NCI-H2107 (cell line): Measurements from ENCODE around the gene ADSS1.

Experiments
- DNase-seq: peaks from one replicate; lab custom pipeline; 2025; lab: John Stamatoyannopoulos, UW

ADSS1 gene

DNA sequence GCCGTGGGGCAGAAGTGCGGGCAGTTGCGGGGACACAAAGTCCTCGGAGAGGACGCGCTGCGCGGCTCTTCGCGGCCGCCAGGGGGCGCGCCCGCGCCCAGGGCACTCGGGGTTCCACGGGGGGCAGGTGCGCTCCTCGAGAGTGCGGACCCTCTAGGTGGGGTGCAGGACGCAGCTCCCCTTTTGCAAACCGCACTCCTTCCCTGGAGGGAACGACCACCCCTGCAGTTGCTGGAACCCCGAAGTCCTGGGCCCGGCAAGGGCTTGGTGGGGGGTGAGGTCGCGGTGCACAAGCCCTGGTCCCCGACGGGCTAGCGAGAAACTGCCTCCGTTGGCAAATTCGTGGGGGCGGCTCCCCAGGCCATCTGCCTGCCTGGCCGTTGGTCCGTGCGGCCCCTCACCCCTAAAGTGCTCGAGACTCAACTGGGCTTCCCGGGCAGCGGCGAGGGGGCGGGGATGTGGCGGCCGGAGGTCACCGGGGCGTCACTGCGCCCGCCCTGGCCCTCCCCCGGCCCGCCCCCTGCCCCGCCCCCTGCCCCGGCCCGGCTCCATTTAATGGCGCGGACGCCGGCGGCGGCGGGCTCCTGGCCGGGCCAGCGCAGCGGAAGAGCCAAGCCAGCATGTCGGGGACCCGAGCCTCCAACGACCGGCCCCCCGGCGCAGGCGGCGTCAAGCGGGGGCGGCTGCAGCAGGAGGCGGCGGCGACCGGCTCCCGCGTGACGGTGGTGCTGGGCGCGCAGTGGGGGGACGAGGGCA lies at the start of gene ADSS1:
Gene ADSS1, plus strand, starts transcription at position 579 of the 756 bp plus-strand sequence. Its CDS starts 42 bp downstream, at position 621.
- no peak for DNase-seq

DNA sequence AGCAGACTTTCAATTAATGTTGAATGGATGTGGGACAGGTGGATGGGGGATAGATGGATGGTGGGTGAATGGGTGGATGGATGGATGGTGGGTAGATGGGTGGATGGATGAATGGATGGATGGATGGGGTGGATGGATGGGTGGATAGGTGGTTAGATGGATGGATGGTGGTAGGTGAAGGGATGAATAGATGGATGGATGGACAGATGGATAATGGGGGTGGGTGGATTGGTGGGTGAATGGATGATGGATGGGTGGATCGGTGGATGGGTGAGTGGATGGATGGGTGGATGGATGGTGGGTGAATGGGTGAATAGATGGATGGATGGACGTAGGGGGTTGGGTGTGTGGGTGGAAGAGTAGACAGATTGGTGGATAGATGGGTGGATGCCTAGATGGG lies 48.6 kb upstream of the ADSS1 start:
- DNase-seq, result no peak

DNA sequence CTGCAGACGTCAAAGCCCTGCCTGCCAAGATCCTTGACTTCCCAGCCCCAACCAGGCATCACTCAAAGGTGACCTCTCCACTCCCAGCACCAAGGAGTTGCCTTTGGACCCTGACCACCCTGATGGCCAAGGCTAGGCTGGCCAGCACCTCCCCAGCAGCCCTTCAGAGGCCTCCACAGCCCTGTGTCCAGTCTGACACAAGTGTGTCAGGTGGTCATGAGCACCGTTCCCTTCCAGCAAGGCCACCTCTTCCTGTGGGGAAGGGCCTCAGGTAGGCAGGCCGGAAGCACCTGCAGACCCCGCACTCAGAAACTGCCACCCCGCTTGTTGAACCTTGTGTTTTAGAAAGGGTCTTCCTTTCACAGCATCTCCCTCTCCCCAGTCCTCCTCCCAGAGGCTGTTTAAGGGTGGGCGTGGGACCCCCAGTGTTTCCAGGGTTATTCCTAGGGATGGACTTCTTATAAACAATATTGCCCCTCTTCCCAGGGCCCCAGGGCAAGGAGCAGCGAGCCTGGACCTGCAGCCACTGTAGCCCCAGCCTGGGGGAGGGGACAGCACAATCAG lies 47.8 kb upstream of the ADSS1 start:
- DNase-seq, result no peak

DNA sequence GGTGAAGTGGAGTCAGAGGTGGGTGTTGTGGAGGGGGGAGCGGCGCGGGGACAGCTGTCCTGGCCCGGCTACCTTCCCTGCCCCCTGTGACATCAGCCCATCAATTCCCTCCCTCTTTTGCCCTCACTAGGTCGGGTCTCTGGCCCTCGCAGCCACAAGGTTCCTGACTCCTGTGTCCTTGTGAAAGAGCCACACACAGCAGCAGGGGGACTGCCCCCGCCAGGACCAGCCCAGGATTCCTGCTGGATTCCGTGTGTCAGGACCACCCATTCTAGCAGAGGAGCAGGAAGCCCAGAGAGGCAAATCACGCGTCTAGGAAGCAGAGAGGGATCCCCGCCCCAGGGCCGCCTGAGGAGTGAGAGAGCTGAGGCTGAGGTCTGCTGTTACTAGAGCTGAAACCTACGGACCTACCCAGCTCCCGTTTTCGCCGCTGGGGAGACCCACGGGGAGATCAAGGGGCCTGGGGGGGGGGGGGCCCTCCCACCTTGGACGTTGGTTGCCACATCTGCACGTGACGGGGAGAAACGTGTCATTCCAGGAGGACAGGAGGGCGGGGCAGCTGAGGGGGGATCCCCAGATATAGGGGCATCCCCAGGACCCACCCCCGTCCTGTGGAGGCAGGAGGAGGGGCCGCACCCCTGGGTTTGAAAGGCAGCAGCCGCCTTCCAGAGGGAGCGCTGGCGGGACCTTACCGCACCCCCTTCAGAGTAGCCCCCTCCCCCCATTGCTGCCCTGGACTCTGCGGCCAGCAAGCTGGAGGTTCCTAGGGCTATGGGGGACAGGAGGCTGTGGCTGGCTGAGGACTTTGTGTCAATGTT lies 47.1 kb upstream of the ADSS1 start:
- DNase-seq, result no peak

DNA sequence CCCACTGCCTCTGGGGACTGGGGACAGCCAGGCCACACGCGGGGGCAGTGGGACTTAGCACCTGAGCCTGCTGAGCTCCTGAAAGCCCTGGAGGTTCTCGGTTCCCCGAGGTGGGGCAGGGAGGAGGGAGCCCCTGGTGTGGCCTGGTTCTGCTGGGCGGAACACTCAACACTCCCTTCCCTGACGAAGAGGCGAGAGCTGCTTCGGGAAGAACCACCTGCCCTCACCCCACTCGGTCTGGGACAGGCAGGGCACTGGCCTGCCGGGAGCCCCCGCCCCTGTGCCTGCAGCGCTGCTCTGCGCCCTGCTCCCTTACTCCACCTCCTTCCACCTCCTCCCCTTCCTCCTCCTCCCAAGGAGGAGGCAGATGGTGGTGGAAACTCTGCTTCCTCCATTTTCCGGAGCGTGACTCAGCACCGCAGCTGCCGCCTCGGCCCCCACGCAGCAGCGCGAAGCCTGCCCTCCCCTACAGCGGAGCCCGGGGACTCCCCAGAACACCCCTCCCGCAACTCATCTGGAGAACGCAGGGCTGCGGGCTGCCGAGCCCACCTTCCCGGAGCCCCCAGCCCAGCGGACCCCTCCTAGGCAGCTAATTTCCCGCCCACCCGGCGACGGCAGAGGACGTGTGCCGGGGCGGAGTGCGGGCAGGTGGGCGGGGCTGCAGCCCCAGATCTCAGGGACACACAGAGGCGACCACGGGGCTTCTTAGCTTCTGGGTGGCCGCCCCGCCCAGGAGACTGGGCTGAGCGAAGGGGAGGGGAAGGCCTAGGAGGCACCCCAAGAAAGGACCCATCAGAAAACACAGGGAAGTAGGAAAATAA lies 46.3 kb upstream of the ADSS1 start:
- peak; percentile 77 for DNase-seq

DNA sequence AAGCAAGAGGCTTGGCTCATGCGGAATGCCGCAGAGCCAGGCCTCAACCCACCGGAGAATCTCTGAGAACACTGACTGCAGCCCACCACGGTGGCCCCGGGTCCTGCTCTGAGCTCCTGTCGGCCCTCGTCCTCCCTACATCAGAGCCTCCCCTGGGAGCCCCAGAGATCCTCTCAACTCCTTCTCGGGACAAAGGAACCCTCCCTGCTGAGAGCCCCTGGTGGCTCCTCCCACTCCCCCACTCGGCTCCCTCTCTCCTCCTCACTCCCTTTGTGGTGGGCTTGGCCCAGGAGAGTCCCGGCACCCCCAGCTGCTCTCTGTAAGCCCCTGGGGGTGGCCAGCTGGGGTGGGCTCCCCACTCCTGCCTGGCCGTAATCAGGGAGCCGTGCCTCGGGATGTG lies 45.7 kb upstream of the ADSS1 start:
- peak; percentile 60 for DNase-seq

DNA sequence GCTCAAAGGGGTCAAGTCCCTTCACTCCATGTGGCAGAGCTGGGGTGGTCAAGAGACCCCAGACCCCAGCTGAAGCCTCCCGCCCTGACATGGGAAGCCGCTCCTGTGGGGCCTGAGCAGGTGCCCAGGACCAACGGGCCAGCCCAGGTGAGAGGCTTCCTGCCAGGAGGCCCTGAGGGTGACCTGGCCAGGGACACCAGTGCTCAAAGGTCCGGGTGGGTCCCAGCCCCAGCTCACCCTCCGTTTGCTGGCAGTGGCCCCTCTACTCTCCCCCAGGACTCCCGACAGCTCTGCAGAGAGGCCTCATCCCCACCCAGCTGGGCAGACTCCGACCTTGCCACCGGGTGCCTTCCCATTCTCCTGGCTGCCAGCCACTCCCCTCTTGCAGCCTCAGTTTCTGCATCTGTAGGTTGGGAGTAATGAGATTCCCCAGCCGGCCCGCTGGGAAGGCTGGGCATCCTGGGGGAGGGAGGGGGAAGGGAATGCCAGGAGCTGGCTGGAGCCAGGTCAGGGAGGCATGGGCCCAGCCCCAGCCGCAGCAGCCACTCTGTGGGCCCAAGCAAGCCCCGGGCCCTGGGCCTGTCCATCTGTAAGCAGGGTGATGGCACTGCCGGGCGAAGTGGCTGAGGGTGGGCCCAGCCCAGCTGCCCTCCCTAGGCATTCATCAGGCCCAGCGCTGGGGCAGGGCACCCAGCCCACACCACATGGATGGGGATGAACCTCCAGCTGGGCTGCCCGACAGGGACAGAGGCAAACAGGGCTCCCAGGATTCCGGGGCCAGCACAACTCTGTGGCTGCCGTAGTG lies 44.9 kb upstream of the ADSS1 start:
- no peak for DNase-seq

DNA sequence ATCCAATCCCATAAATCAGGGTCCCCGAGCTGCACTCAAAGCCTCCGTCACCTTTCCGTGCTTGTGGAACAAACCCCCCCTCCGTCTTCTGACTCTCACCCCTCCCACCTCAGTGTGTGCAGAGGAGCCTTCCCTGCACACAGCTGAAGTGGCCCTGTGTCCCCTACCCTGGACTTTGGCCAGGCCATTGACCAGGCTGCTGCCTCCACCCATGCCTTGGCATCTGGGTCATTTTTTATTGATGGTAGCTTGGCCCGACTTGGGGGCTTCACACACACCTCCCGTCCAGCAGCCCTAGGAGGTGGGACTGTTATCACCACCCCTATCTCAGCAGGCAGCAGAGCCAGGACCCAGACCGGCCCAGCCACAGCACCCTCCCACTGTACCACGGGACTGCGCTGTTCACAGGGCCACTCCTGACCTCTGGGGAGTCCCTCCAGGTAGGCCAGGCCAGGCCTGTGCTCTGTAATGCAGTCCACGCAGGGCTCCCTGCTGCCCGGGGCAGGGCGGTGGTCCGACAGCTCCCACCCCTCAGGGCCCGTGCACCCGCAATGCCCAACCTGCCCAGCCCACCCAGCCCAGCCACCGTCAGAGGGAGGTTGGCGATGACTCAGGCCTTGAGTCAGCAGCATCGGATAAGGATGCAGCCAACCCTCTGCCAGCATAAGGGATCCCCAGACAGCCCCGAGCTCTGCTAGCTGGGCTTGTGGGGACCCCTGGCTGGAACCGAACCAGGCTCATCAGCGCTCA lies 43.8 kb upstream of the ADSS1 start:
- DNase-seq, result no peak

DNA sequence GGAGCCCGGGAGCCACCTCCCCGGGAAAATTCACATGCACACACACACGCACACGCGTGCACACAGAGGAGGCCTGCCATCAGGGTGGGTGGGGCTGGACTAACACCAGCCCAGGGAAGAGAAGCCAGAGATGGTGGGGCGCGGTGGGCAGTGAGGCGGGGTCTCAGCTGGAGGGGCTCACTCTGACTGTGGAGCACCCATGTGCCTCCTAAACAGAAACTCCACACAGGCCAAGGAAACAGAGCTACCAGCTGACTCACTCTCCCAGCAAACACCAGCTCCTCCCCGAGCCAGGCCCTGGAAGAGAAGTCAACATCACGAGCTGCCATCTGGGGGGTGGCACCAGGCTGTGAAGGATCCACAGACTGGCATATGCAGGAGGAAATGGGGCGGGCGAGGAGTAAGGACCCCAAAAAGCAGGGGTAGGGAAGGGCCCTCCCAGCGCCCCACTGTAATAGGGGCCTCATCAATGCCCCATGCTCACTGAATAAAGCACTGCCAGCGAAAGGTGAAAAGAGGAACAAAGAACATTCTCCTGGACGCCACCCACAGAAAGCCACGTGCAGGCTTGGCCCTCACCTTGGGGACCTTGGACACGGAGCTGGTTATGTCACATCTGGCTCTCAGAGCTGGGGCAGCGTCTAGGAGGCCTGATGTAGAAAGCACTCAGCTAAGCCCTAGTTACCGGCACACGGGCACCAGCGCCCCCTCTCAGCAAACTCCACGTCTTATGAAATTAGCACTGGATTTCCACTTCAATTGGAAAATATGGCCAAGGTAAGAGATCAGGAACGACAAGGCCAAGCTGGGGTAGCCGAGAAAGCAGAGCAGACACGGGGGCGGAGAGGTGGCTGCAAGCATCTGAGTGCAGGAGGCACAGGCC lies 43.0 kb upstream of the ADSS1 start:
- no peak for DNase-seq

DNA sequence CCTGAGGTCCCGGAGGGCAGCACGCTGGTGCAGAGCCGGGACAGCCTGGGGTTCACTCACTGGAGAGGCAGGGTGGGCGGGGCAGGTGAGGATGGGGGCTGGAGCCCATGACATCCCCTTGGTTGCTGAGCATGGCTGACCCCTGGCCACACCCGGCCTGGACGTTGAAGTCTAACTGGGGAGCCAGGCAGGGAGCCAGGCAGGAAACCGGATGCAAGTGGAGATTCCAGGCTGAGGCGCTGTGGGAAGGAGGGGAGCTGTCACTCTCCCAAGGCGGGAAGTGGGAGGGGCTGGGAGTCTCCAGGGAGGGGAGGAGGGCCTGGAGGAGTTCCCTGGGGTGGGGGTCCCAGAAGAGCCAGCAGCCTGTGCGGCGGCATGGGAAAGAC lies 42.3 kb upstream of the ADSS1 start:
- DNase-seq, result no peak

DNA sequence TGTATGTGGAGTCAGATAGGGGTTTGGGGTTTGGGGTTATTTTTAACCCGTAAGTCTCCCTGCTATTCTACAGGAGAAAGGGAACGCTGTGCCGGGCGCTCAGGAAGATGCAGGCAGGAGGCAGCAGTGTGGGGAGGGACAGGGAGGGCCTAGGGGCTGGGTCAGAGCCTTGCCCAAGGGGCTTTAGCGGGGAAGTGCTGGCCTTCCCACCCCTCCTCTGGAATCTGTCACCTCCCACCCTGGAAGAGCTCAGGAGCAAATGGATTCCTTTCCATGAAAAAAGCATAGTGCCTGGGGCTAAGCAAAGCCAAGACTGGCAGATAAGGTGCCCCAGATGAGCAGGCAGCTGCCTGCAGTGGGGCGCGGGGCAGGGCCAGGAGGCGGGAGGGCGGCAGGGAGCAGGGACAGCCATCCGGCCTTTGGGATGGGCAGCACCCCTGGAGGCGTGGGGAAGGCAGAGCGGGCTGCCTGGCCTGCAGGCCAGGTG lies 41.9 kb upstream of the ADSS1 start:
- no peak for DNase-seq

DNA sequence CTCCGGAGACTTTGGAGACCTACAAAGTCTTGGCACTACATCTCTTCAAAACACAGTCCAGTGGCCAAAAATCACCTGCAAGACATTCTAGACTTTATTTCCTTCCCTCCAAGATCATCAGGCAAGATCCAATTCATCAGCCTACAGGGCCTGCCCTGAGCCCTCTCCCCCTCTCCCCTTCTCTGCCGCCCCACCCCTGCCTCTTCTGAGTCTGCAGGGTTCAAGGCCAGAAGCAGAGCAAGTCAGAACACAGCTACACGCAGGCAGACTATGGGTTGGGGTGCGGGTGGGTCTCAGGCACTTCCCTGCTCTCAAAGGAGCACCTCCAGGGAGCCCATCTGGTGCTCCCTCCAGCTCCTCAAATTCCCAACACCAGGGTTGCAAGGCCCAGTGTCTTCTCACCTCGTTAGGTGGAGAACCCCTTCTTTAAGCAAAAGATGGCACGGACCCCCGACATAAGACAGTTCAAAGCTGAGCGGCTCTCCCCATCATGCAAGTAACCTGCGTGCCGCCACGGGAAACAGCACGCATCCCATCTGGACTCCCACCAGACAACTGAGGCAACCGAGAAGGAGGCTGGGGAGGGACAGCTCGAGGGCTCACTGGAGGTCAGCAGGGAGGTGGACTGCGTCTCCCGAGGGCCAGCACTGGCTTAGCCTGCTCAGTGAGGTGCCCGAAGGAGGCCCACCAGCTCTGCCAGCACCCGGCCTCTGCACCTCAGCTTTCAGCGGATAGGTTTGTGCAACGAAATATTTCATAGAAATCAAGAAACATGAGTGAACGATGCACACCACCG lies 40.2 kb upstream of the ADSS1 start:
- no peak for DNase-seq

DNA sequence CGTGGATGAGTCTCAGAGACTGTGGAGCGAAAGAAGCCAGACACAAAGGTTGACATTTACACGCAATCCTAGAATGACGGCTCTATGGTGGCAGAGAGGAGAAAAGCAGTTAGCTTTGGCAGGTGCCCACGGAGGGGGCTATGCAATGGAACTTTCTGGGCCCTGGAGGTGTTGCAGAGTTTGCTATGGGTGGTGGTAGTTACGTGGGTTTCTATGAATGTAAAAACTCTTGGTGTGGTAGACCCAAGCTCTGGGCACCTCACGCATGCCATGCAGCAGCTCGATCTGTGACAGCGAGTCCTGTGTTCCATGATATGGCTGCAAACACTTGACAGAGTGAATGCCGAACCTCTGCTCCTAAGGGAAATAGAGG lies 39.6 kb upstream of the ADSS1 start:
- no peak for DNase-seq

DNA sequence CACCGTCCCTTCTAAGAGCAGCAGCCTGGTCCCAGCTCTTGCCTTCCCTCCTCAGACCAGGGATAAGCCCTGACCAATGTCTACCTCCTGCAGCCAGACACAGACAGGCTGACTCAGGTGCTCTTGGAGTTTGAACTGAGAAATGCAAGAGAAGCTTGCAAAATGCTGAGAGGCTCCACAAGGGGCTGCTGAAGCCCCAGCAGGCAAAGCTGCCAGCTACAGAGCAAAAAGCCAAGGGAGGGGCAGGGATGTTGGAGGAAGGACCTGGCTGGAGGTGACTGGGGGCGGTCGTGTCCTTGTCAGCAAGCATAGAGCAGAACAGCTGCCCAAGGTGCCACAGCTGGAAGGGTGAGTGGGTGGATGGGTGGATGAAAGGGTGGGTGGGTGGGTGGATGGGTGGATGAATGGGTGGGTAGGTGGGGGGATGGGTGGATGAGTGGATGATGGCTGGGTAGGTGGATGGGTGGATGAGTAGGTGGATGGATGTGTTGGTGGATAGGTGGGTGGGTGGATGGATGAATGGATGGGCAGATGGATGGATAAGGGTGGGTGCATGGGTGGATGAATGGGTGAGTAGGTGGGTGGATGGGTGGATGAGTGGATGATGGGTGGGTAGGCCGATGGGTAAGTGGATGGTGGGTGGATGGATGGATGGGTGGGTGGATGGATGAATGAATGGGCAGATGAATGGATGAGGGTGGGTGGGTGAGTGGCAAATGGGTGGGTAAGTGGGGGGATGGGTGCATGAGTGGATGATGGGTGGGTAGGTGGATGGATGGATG lies 38.6 kb upstream of the ADSS1 start:
- DNase-seq, result no peak

DNA sequence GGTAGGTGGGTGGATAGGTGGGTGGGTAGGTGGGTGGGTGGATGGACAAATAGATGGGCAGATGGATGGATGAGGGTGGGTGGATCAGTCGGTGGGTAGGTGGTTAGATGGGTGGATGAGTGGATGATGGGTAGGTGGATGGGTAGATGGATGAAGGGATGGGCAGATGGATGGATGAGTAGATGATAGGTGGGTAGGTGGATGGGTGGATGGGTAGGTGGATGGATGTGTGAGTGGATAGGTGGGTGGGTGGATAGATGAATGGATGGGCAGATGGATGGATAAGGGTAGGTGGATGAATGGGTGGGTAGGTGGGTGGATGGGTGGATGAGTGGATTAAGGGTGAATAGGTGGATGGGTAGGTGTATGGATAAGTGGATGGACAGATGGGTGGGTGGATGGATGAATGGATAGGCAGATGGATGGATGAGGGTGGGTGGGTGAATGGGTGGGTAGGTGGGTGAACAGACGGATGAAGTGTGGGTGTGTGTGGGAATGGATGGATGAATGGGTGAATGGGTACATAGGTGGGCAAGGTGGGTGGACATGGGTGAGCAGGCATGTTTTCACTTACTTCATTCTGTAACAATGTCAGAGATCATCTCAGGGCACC lies 37.9 kb upstream of the ADSS1 start:
- DNase-seq, result no peak

DNA sequence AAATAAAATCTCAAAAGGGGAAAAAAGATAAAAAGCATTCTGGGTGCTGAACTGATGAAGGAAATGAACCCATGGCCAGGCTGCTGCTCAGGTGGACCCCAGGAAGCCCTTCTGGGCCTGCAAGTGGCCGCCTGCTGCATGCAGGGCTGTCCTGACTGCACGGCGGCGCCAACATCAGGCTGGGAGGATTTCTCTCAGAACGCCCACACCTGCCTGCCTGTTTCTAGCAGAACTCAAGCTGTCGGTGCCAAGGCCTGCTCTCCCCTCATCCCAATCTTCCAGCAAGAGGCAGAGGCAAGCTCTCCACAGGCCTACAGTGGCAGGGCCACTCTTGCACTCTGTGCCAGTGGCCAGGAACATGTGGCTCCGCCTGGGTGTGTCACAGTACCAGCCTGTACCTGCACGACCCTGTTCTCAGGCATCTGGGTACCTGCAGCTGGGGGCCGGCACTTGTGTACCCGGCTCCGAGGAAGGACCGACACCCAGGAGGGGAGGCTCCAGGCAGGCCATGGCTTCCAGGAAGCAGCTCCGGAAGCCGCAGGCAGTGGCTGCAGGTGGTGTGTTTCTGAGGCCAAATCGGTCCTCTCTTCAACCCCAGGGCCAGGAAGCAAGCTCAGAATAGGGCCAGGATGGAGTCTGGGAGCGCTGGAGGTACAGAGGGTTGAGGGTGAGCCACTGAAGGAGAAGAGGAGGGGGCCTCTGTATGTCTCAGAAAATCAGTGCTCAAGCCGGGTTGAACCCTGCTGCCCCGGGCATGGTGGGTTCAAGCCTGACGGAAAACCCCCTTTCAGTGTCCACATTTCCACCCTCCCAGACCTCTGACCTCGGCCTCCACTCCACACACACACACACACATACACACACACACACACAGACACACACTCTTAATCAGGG lies 37.2 kb upstream of the ADSS1 start:
- no peak for DNase-seq
